VCaP (cell line): ENCODE results near the gene ACAD9.

Experiments
- H3K27ac ChIP-seq: fragments of 450-650 bp; 2 replicates; pipeline ENCODE4 v1.5.1; 2017
- CTCF ChIP-seq: fragments of 450-650 bp; conservative IDR thresholded peaks from 2 replicates; pipeline ENCODE4 v1.5.1; 2017; ENCODE audit warnings: mild to moderate bottlenecking, moderate library complexity

ACAD9 gene

GRCh38 chr3:128889139-128889894, 9.9 kb downstream of the ACAD9 start:
- no peak for TF ChIP-seq CTCF
- H3K27ac ChIP-seq: no peak overlapping the region

- no peak for TF ChIP-seq CTCF
- H3K27ac ChIP-seq: no peak overlapping the region
These were observed 16.6 kb downstream of the ACAD9 start for GRCh38 chr3:128895843-128896697.

- no peak overlapping the region for H3K27ac ChIP-seq
- TF ChIP-seq CTCF: no peak
These were observed 23.0 kb downstream of the ACAD9 start for GRCh38 chr3:128902426-128902825.

GRCh38 chr3:128903501-128903900, 24.1 kb downstream of the ACAD9 start:
- H3K27ac ChIP-seq: no peak overlapping the region
- no peak for TF ChIP-seq CTCF

GRCh38 chr3:128906031-128906803, 26.8 kb downstream of the ACAD9 start:
- H3K27ac ChIP-seq: no peak overlapping the region
- TF ChIP-seq CTCF: no peak

- no peak overlapping the region for H3K27ac ChIP-seq
- TF ChIP-seq CTCF: no peak
These were observed 27.5 kb downstream of the ACAD9 start for GRCh38 chr3:128906804-128907525.
